Spleen (tissue), 11 donors: ENCODE results near the gene OBSCN. TPM values are rescaled to one million over a fixed set of nuclear protein-coding genes. Genes with fewer than 3 reads are reported as not detected.
A peak's percentile ranks its signal among the peaks of the same experiment; 100 is the strongest.

Source experiments
- DNase-seq: peaks from one replicate; pipeline ENCODE4 v3.0.0-alpha.2; 2020
- H3K27ac ChIP-seq, 8 donors: fragments of 200-600 bp; sonication (generic) in 7 of 8; 1 replicate in 4 of 8; 2 replicates in 4 of 8; pipeline versions ENCODE4 v1.5.0 to v1.8.0; 2016 to 2021; ENCODE audit warnings: inconsistent platforms in 4 of 8, mild to moderate bottlenecking in 4 of 8, moderate library complexity in 1 of 8
- H3K27me3 ChIP-seq, 7 donors: fragments of 200-600 bp; sonication (generic) in 6 of 7; replicated peaks in 1 of 7; 1 replicate in 4 of 7; 2 replicates in 3 of 7; pipeline versions ENCODE4 v1.5.0 to v1.8.0; 2016 to 2021; ENCODE audit warnings: inconsistent platforms in 3 of 7, mild to moderate bottlenecking in 1 of 7
- H3K36me3 ChIP-seq, 6 donors: fragments of 200-600 bp; sonication (generic) in 5 of 6; 1 replicate in 4 of 6; 2 replicates in 2 of 6; pipeline versions ENCODE4 v1.5.0 to v1.8.0; 2016 to 2021; ENCODE audit warnings: inconsistent platforms in 2 of 6
- H3K4me1 ChIP-seq, 6 donors: fragments of 200-600 bp; sonication (generic) in 5 of 6; 1 replicate in 3 of 6; 2 replicates in 3 of 6; pipeline versions ENCODE4 v1.5.0 to v1.8.0; 2016 to 2021; ENCODE audit warnings: inconsistent platforms in 3 of 6
- H3K4me3 ChIP-seq, 8 donors: fragments of 200-600 bp; sonication (generic) in 7 of 8; 1 replicate in 4 of 8; 2 replicates in 4 of 8; pipeline versions ENCODE4 v1.5.0 to v1.8.0; 2016 to 2021; ENCODE audit warnings: inconsistent platforms in 4 of 8, mild to moderate bottlenecking in 4 of 8, moderate library complexity in 2 of 8
- H3K9me3 ChIP-seq, 8 donors: fragments of 200-600 bp; sonication (generic) in 7 of 8; 1 replicate in 4 of 8; 2 replicates in 4 of 8; pipeline versions ENCODE4 v1.5.0 to v1.8.0; 2016 to 2021; ENCODE audit warnings: inconsistent platforms in 4 of 8
- POLR2A ChIP-seq, 3 donors: fragments of 450-650 bp; IDR thresholded peaks; one replicate each; pipeline ENCODE4 v1.5.1; 2017; ENCODE audit warnings: antibody characterized with exemption in 3 of 3, mild to moderate bottlenecking in 1 of 3
- POLR2AphosphoS5 ChIP-seq, 3 donors: sonication (generic); formaldehyde crosslinking; IDR thresholded peaks; one replicate each; pipeline ENCODE4 v1.5.1; 2017; ENCODE audit warnings: antibody characterized with exemption in 3 of 3
- WGBS, 5 donors: extraction: QIAGEN DNeasy Blood & Tissue Kit in 3 of 5; methylation state at CpG; one replicate each; pipeline versions ENCODE4 v1.1.5 to v1.1.7; 2013 to 2018; 5-methylcytosine and 5-hydroxymethylcytosine counted together
- intact Hi-C: fragments of 100-400 bp; cut with DNase I; formaldehyde crosslinking; loops from one replicate; pipeline ENCODE4 v1.15.0; 2023; ENCODE audit warnings: low total_unique reads
- polyA plus RNA-seq, 3 donors: library from polyadenylated mRNA; stranded (reverse); fragments of 200-250 nt; gene quantifications; one replicate each; pipeline ENCODE4 v1.2.1, GENCODE V29; 2013
- total RNA-seq, 7 donors: library from RNA; depleted of rRNA in 3 of 7; stranded (reverse); fragments of >200 nt in 3 of 7; fragmentation: NEBNext Ultra II Directional in 4 of 7; extraction: Animal tissue kit (Norgen Biotek cat#: 25700) in 4 of 7; gene quantifications; one replicate each; pipeline versions ENCODE4 v1.1.0 to v1.2.1, GENCODE V29; 2016 to 2021
- TF ChIP-seq, protein P1 (sequence below), 11 experiments: fragments of 200-600 bp in 7 of 11; fragments of 450-650 bp in 4 of 11; sonication (generic) in 4 of 11; IDR thresholded peaks in 8 of 11; conservative IDR thresholded peaks in 3 of 11; 1 replicate in 7 of 11; 2 replicates in 4 of 11; pipeline versions ENCODE4 v1.4.0 to v1.8.0; 2016 to 2021; ENCODE audit warnings: antibody characterized with exemption in 11 of 11, inconsistent platforms in 4 of 11, mild to moderate bottlenecking in 1 of 11
- donor health status: healthy with polysubstance abuse.
- donor health status: DM: no; HTN: no; CAD: no; lungs with moderate emphysema.
- donor health status: DM: no; HTN: no; CAD: no.
- donor health status: Bipolar disorder and iron deficiency.
- donor health status: healthy.
- donor health status: DM: no; HTN: no; CAD: no.
- donor health status: DM: yes; HTN: yes; CAD: no.

Gene OBSCN
- total and polyA plus RNA-seq, 10 donors: 12.6 to 71.7 (median 41.9) TPM

DNA sequence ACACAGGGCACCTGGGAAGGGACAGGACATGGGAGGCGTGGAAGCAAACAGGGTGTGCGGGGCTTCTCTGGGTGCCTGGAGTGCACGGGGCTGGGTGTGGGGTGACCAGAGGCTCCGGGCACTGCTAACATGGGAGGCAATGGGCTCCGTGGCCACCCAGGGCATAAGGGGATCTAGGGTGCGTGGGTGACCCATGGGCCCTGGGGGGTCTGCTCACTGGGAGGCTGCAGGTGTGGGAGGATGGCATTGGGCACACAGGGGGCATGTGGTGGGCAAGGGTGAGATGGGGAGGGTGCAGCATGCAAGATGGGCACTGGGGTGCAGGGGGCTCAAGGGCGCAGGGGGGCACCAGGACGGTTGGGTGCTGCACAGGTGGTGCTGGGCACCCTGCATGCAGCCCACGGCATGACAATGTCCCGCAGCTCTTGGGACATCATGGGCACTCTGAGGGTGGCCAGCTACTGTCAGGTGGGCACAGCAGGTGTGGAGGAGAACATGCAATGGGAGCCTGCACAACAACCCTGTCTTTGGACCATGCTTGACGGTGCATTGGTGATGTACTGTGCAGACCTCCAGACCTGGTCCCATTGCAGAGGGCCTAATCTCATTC is 183.7 kb downstream of the OBSCN start:
- no peak overlapping the region for H3K27ac ChIP-seq
- H3K4me3 ChIP-seq: no peak overlapping the region
- intact Hi-C loops: no loop called here
- peaks cover 0 to 22% (median 8%) of the 10 kb centered on the region in 6 donors for H3K4me1 ChIP-seq
- TF ChIP-seq POLR2A (IDR thresholded peaks at IDR 0.05) (no peak), POLR2AphosphoS5 (IDR thresholded peaks at IDR 0.05) (peak in 1 of 3 donors; percentile 58)
- 90 to 97% (median 94%) methylated on average over 11 of the region's 11 CpGs for WGBS, 5 donors
- peaks cover 0 to 52% (median 32%) of the 10 kb centered on the region in 6 donors for H3K36me3 ChIP-seq
- no peaks in the 10 kb centered on the region for H3K9me3 ChIP-seq
- peak; percentile 64 for DNase-seq
- H3K27me3 ChIP-seq: no peaks in the 10 kb centered on the region

DNA sequence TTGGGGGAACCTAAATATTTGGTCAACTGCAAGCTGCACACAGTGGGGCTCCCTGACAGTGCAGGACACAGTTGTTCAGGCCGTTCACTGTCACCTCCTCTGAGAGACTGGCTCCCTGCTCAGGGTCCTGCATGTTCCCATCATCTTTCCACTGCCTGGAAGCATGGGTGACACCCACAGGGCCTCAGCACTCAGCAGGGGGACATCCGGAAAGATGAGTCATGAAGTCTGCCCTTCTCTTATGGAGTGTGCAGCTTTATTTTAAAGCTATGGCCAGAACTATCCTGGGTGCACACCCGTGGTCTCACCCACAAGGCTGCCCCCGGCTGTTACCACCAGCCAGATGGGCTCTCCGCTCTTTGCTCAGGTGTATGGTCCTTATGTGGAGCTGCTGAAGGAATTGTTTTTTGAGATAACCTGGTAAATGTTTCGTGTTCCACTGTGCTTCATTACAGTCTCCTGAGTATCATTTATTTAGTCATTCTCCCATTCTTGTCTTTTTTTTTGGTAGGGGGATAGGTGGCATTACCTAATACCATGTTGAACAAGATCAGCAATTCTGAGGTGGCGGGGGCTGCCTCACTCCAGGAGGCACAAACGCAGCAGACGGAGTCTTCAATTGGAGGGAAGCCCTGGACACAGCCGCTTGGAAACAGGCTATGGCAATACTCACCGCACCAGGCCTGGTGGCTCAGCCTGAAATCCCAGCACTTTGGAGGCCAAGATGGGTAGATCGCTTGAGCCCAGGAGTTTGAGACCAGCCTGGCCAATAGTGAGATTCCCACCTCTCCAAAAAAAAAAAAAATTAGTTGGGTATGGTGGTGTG is 184.5 kb downstream of the OBSCN start:
- no peaks in the 10 kb centered on the region for H3K9me3 ChIP-seq
- no peak overlapping the region for H3K27ac ChIP-seq
- intact Hi-C loops: no loop called here
- H3K4me3 ChIP-seq: no peak overlapping the region
- no peaks in the 10 kb centered on the region for H3K27me3 ChIP-seq
- peaks cover 0 to 60% (median 39%) of the 10 kb centered on the region in 6 donors for H3K36me3 ChIP-seq
- DNase-seq: peak; percentile 46
- 74 to 96% (median 94%) methylated on average over 11 to 12 of the region's 12 CpGs for WGBS, 5 donors
- no peak for TF ChIP-seq POLR2AphosphoS5 (IDR thresholded peaks at IDR 0.05)
- TF ChIP-seq, protein P1, sequence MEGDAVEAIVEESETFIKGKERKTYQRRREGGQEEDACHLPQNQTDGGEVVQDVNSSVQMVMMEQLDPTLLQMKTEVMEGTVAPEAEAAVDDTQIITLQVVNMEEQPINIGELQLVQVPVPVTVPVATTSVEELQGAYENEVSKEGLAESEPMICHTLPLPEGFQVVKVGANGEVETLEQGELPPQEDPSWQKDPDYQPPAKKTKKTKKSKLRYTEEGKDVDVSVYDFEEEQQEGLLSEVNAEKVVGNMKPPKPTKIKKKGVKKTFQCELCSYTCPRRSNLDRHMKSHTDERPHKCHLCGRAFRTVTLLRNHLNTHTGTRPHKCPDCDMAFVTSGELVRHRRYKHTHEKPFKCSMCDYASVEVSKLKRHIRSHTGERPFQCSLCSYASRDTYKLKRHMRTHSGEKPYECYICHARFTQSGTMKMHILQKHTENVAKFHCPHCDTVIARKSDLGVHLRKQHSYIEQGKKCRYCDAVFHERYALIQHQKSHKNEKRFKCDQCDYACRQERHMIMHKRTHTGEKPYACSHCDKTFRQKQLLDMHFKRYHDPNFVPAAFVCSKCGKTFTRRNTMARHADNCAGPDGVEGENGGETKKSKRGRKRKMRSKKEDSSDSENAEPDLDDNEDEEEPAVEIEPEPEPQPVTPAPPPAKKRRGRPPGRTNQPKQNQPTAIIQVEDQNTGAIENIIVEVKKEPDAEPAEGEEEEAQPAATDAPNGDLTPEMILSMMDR (IDR thresholded peaks at IDR 0.05 in 8 of 11, conservative IDR thresholded peaks at IDR 0.05 in 3 of 11): no peak
- TF ChIP-seq POLR2A (IDR thresholded peaks at IDR 0.05): no peak
- peaks cover 0 to 22% (median 8%) of the 10 kb centered on the region in 6 donors for H3K4me1 ChIP-seq

DNA sequence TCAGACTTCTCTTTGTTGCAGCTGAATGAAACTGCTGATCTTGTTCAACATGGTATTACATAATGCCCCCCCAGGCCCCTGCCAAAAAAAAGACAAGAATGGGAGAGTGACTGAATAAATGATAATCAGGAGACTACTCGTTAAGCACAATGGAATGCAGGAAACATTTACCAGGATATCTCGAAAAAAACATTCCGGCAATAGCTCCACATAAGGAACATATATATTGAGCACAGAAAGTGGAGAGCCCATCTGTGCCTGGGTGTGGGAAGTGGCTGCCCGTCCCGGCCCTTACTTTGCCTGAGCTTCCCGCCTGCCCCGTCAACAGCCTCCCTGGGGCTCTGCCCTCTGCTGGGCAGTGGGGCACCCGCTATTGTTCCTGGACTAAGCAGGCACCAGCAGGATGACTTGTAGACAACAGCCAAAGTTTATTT is 185.4 kb downstream of the OBSCN start:
- H3K27me3 ChIP-seq: no peaks in the 10 kb centered on the region
- no peak overlapping the region for H3K4me3 ChIP-seq
- peaks cover 0 to 70% (median 49%) of the 10 kb centered on the region in 6 donors for H3K36me3 ChIP-seq
- TF ChIP-seq POLR2A (IDR thresholded peaks at IDR 0.05) (no peak), POLR2AphosphoS5 (IDR thresholded peaks at IDR 0.05) (peak; percentile 15 to 49 (median 43))
- TF ChIP-seq, protein P1 (IDR thresholded peaks at IDR 0.05 in 8 of 11, conservative IDR thresholded peaks at IDR 0.05 in 3 of 11): peak in 9 of 11 experiments; percentile 17 to 66 (median 47)
- peak overlapping the region in 4 of 8 donors; percentile 6 to 18 (median 12) for H3K27ac ChIP-seq
- WGBS, 5 donors: 47 to 63% (median 58%) methylated on average over 8 of the region's 8 CpGs
- peaks cover 0 to 29% (median 8%) of the 10 kb centered on the region in 6 donors for H3K4me1 ChIP-seq
- H3K9me3 ChIP-seq: no peaks in the 10 kb centered on the region
- intact Hi-C loops: no loop called here
- peak; percentile 77 for DNase-seq

DNA sequence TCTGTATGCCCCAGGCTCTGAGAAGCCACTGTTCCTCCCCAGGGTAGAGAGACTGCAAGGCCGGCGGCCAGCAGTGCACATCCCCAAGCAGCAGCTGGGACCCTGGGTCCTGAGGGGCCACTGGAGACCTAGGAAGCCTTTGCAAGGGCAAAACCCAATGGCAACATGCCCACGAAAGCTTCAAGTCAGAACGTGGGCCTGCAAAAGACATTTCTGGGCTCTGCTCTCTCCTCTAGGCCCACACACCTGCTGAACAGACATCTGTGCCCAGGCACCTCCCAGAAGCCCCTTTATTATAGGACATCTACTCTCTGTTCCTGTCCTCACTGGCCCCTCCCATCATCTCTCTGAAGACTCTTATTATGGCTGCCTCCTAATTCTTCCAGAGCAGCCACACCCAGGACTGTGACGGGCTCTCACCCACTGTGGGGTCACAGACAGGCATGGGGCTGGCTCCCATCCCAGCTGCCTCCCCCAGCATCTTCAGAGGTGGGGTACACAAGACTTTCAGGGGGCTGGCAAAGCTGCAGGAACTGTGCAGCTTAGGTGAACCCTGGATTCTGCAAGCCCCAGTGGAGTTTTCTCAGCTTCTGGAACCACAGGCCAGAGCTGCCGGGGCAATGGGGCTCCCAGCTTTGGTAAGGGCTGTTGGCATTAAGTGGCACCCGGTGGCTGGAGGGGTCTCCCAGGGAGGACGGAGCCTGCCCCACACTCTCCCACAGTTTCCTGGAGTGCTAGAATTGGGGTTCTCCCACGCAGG is 186.1 kb downstream of the OBSCN start:
- intact Hi-C loops: no loop called here
- TF ChIP-seq, protein P1 (IDR thresholded peaks at IDR 0.05 in 8 of 11, conservative IDR thresholded peaks at IDR 0.05 in 3 of 11): peak in 2 of 11 experiments; percentile 17 to 21
- TF ChIP-seq POLR2AphosphoS5 (IDR thresholded peaks at IDR 0.05) (no peak), POLR2A (IDR thresholded peaks at IDR 0.05) (no peak)
- Histone ChIP-seq H3K9me3 (no peaks in the 10 kb centered on the region), H3K27ac (peak overlapping the region in 3 of 8 donors; percentile 8 to 33 (median 18)), H3K27me3 (no peaks in the 10 kb centered on the region), H3K4me1 (peaks cover 0 to 29% (median 8%) of the 10 kb centered on the region in 6 donors), H3K4me3 (no peak overlapping the region), H3K36me3 (peaks cover 0 to 77% (median 56%) of the 10 kb centered on the region in 6 donors)
- WGBS, 5 donors: 81 to 93% (median 90%) methylated on average over 8 to 9 of the region's 9 CpGs
- peak; percentile 58 for DNase-seq
